Stimulated activated effector memory CD8-positive, alpha-beta T cell treated with anti-CD3 and anti-CD28 coated beads, Interleukin-12 subunit alpha, Interleukin-12 subunit beta, amount 100 ng/mL, for 72 hours (primary cell): Measurements from ENCODE around the gene VEGFB.

Experiments
- ATAC-seq: fragments of 150-1000 bp; cut with Tn5 transposase; 2 replicates; pipeline ENCODE4 v1.10.0; 2021
- DNase-seq, 2 donors: peaks; one replicate each; pipeline ENCODE4 v3.0.0; 2021 to 2022; ENCODE audit warnings: low spot score in 2 of 2
- H3K27ac Mint-ChIP-seq: one replicate; pipeline ENCODE4 v1.8.0; 2022; ENCODE audit warnings: mild to moderate bottlenecking, mixed read lengths
- H3K36me3 Mint-ChIP-seq: one replicate; pipeline ENCODE4 v1.8.0; 2022; ENCODE audit warnings: mild to moderate bottlenecking, mixed read lengths
- H3K4me1 Mint-ChIP-seq: one replicate; pipeline ENCODE4 v1.8.0; 2022; ENCODE audit warnings: mixed read lengths
- H3K4me3 Mint-ChIP-seq: one replicate; pipeline ENCODE4 v1.8.0; 2022; ENCODE audit warnings: mild to moderate bottlenecking, mixed read lengths
- H3K9me3 Mint-ChIP-seq: one replicate; pipeline ENCODE4 v1.8.0; 2022; ENCODE audit warnings: mixed read lengths

VEGFB gene

GRCh38 chr11:64224151-64224890 lies 10.1 kb upstream of the VEGFB start:
- Mint-ChIP-seq H3K9me3 (no peaks in the 10 kb centered on the region), H3K4me1 (peaks cover 35% of the 10 kb centered on the region), H3K27ac (peak overlapping the region; percentile 86), H3K36me3 (peaks cover 61% of the 10 kb centered on the region), H3K4me3 (peak overlapping the region; percentile 87)
- no peak for DNase-seq
- ATAC-seq = no peak

GRCh38 chr11:64224891-64225607 lies 9.3 kb upstream of the VEGFB start:
- peak overlapping the region; percentile 86 for H3K27ac Mint-ChIP-seq
- peak overlapping the region; percentile 87 for H3K4me3 Mint-ChIP-seq
- H3K36me3 Mint-ChIP-seq = peaks cover 64% of the 10 kb centered on the region
- H3K9me3 Mint-ChIP-seq = no peaks in the 10 kb centered on the region
- ATAC-seq (no peak), DNase-seq (no peak)
- H3K4me1 Mint-ChIP-seq = peaks cover 42% of the 10 kb centered on the region

DNA sequence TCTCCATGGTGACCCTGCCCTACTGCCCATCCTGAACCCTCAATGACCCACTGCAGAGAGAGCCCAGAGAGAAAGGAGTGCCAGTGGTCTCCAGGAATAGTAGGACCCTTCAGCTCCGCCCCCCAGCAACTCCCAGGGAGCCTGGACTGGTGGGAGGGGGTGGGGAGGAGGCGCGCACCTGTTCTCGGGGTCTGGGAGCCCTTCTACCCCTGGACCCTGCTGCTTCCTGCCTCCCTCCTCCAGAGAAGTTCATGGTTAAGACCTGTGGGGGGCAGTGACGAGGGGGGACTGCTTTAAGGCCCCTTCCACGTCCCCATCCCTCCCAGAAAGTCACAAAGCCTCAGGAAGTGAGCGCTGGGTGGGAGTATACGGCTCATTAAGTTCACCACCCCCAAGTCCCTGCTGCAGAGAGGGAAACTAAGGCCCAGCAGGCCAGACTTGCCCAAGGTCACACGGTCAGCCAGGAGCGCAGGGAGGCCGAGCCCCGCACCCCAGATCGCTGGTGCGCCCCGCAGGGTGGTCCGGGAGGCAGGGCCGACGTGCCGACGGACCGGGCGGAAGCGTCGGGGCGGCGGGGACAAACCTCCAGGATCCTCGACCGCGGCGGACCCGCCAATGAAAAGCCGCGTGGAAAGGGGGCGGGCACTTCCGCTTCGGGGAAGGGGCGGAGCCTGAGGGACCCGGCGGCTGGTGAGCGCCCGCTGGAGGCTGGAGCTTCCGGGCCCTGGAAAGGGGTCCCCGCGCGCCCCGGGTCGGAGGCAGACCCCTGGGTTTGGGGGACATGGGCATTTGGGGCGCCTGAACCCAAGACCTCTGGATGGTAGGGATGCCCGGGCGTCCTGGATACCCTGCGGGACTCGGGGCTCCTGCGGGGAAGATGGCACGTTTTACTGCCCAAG lies 8.5 kb upstream of the VEGFB start, which contains the start of the genes NUDT22 and TRPT1:
TSS of gene NUDT22 (plus strand) at position 667 of the 899 bp plus-strand sequence. CDS start 379 bp downstream, outside the sequence.
TSS of gene TRPT1 (minus strand) at position 579 of the 899 bp plus-strand sequence. CDS start at position 253, 326 bp downstream.
- no peaks in the 10 kb centered on the region for H3K9me3 Mint-ChIP-seq
- peaks cover 43% of the 10 kb centered on the region for H3K4me1 Mint-ChIP-seq
- H3K27ac Mint-ChIP-seq = peak within 1 kb of the TSS; percentile 86
- ATAC-seq (peak; percentile 76), DNase-seq (peak; percentile 92 to 96)
- H3K4me3 Mint-ChIP-seq = peak within 1 kb of the TSS; percentile 87
- peaks cover 63% of the 10 kb centered on the region for H3K36me3 Mint-ChIP-seq

GRCh38 chr11:64226507-64227051 lies 7.8 kb upstream of the VEGFB start:
- ATAC-seq = peak; percentile 62
- Mint-ChIP-seq H3K27ac (peak overlapping the region; percentile 86), H3K4me3 (peak overlapping the region; percentile 87), H3K4me1 (peaks cover 44% of the 10 kb centered on the region), H3K9me3 (no peaks in the 10 kb centered on the region), H3K36me3 (peaks cover 56% of the 10 kb centered on the region)
- DNase-seq = peak; percentile 52 to 78

DNA sequence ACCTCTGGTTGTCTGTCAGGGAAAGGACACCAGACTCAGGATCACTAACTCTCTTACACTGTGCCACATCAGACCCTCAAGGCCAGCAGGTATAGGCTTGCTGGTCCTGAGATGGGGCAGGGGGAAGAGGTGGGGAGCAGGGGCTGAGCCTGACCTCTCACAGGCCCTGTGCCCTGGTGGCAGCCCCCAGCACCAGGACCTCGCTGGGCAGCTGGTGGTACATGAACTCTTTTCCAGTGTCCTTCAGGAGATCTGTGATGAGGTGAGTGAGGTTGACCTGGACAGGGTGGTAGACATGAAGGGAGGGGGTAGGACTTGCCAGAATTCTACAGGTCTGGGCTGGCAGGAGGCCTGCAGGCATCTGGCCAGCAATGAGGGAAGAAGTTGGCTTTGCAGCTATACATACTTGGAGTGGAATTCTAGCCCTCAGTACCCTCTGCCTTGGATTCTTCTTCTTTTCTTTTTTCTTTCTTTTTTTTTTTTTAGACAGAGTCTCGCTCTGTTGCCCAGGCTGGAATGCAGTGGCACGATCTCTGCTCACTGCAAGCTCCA lies 6.9 kb upstream of the VEGFB start:
- H3K36me3 Mint-ChIP-seq = peaks cover 47% of the 10 kb centered on the region

DNA sequence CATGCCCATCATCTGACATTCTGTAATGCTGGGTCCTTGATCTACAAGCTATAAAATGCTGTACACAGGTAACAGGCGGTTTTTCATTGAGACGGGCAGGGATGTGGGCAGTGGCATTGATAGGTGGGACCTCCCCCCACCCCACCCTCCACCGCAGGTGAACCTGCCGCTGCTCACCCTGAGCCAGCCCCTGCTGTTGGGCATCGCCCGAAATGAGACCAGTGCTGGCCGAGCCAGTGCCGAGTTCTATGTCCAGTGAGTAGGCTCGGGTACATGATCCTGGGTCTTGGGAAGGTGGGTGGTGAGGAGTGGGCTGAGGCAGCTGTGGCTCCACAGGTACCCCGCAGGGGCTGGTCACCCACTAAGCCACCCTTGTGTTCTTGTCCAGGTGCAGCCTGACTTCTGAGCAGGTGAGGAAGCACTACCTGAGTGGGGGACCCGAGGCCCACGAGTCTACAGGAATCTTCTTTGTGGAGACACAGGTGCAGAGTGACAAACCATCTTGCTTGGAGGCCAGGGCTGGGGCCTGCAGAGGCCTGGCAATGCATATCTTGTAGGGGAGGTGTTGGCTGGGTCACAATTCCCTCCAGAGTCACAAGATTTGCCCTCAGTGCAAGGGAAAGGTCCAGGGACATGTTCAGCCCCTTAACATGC lies 5.2 kb upstream of the VEGFB start:
- peaks cover 55% of the 10 kb centered on the region for H3K4me1 Mint-ChIP-seq
- no peak for ATAC-seq
- peak overlapping the region; percentile 77 for H3K4me3 Mint-ChIP-seq
- DNase-seq = peak in 1 of 2 donors; percentile 53
- H3K27ac Mint-ChIP-seq = peak overlapping the region; percentile 86
- H3K36me3 Mint-ChIP-seq = peaks cover 29% of the 10 kb centered on the region
- no peaks in the 10 kb centered on the region for H3K9me3 Mint-ChIP-seq

More for the DNA sequence above, 6.9 kb upstream of the VEGFB start:
- no peaks in the 10 kb centered on the region for H3K9me3 Mint-ChIP-seq
- H3K27ac Mint-ChIP-seq = peak overlapping the region; percentile 86
- ATAC-seq (no peak), DNase-seq (no peak)
- peak overlapping the region; percentile 87 for H3K4me3 Mint-ChIP-seq
- peaks cover 53% of the 10 kb centered on the region for H3K4me1 Mint-ChIP-seq

DNA sequence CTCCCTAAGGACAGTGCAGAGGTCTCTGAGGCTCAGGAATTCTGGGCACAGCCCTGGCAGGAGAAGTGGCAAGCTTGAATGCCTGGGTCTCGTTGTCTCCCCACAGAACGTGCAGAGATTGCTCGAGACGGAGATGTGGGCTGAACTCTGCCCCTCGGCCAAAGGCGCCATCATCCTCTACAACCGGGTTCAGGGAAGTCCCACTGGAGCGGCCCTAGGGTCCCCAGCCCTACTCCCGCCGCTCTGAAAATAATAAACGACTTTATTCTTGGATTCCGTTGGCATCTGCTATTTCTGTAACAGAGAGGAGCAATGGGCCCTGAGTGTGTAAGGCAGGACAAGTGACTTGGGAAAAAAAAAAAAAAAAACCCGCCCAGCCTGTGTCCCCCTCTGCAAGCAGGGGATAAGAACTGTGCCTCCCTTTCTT lies 4.6 kb upstream of the VEGFB start:
- peak overlapping the region; percentile 86 for H3K27ac Mint-ChIP-seq
- DNase-seq (no peak), ATAC-seq (no peak)
- peaks cover 49% of the 10 kb centered on the region for H3K4me1 Mint-ChIP-seq
- H3K36me3 Mint-ChIP-seq = peaks cover 24% of the 10 kb centered on the region
- H3K9me3 Mint-ChIP-seq = no peaks in the 10 kb centered on the region
- H3K4me3 Mint-ChIP-seq = peak overlapping the region; percentile 77

DNA sequence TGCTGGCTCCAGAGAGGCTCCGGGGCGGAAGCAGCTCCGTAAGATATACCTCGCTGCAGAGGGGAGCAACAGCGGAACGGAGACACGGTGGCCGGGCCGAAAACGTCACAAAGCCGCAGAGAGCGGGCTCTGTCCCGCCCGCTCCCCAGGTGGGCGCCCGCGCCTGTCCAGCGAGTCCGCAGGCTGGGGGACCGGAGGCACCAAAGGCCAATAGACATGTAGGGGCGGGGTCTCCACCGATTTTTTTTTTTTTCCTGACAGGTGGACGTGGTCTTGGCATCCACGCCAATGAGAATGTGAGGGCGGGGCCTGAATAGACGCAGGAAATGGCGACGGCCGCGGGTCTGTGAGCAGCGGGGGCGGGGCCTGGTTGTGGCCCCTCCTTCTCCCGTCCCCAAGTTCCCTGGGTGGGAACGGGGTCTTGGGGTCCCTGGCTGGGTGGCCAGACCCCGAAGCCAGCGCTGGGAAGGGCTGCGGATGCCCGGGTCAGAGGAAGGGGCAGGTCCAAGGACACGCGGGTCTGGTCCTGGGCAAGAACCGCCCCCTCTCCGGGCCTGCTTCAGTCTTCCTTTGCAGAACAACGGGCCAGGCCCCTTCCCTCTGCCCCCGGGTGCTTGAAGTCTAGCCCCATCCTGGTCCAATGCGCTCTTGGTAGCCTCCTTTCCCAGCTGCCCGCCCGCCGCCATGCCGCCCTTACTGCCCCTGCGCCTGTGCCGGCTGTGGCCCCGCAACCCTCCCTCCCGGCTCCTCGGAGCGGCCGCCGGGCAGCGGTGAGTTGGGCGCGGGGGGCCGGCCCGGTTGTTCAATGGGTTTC lies 4.0 kb upstream of the VEGFB start, which contains the start of gene DNAJC4:
TSS of gene DNAJC4 (plus strand) at position 378 of the 814 bp plus-strand sequence. CDS start at position 685, 307 bp downstream.
- no peaks in the 10 kb centered on the region for H3K9me3 Mint-ChIP-seq
- peak within 1 kb of the TSS; percentile 77 for H3K4me3 Mint-ChIP-seq
- H3K27ac Mint-ChIP-seq = peak within 1 kb of the TSS; percentile 86
- peaks cover 22% of the 10 kb centered on the region for H3K36me3 Mint-ChIP-seq
- ATAC-seq (peak; percentile 60), DNase-seq (peak; percentile 77 to 97)
- peaks cover 49% of the 10 kb centered on the region for H3K4me1 Mint-ChIP-seq

DNA sequence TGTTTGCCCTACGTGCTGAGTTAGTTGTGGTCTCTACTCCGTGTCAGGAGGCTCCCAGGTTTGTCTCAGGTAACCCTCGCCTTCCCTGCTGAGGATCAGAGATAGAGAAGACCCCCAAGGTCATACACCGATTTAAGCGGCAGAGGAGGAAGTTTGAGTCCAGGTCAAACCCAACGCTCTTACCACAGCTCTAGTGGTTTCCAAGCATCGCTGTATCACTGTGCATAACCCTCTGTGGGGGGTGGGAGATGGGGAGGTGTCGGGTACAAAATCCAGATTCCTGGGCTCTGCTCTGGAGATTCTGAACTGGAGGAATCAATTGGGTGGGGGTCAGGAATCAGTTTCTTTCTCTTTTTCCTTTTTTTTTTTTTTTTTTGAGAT lies 3.4 kb upstream of the VEGFB start:
- ATAC-seq = no peak
- H3K27ac Mint-ChIP-seq = peak overlapping the region; percentile 86
- H3K4me1 Mint-ChIP-seq = peaks cover 52% of the 10 kb centered on the region
- peaks cover 24% of the 10 kb centered on the region for H3K36me3 Mint-ChIP-seq
- no peaks in the 10 kb centered on the region for H3K9me3 Mint-ChIP-seq
- peak overlapping the region; percentile 77 for H3K4me3 Mint-ChIP-seq
- DNase-seq = no peak

- peak overlapping the region; percentile 61 for H3K27ac Mint-ChIP-seq
- H3K4me3 Mint-ChIP-seq = peak overlapping the region; percentile 77
- H3K4me1 Mint-ChIP-seq = peaks cover 52% of the 10 kb centered on the region
- peaks cover 29% of the 10 kb centered on the region for H3K36me3 Mint-ChIP-seq
- DNase-seq (no peak), ATAC-seq (no peak)
- no peaks in the 10 kb centered on the region for H3K9me3 Mint-ChIP-seq
These were observed 2.8 kb upstream of the VEGFB start for GRCh38 chr11:64231546-64231945.

DNA sequence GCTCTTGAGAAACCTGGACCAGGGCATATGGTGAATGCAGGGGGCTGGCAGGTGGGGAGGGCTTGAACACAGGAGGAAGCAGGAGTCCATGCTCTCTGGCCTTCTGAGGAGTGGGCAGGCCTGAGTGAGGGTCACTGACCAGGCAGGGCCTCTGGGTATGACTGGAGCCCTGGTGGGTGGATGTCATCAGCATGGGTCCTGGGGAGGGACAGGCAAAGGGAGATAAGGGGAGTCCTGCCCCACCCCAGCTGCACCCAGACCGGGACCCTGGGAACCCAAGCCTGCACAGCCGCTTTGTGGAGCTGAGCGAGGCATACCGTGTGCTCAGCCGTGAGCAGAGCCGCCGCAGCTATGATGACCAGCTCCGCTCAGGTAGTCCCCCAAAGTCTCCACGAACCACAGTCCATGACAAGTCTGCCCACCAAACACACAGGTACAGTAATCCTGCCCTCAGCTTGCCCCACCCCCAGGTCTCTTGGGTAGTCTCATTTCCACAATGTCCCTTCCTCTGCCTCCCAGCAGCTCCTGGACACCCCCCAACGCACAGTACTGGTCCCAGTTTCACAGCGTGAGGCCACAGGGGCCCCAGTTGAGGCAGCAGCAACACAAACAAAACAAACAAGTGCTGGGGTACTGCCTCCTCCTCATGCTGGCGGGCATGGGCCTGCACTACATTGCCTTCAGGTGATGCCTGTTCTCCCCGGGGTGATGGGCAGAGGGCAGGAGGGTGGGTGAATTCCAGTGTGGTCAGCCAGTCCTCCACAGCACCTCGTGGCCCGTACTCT lies 2.0 kb upstream of the VEGFB start:
- Mint-ChIP-seq H3K27ac (peak overlapping the region; percentile 61), H3K4me1 (peaks cover 45% of the 10 kb centered on the region), H3K9me3 (no peaks in the 10 kb centered on the region), H3K4me3 (peak overlapping the region; percentile 77), H3K36me3 (peaks cover 38% of the 10 kb centered on the region)
- DNase-seq = no peak
- no peak for ATAC-seq

GRCh38 chr11:64232967-64233315 lies 1.4 kb upstream of the VEGFB start:
- Mint-ChIP-seq H3K27ac (peak overlapping the region; percentile 61), H3K4me3 (peak overlapping the region; percentile 77), H3K9me3 (no peaks in the 10 kb centered on the region), H3K4me1 (peaks cover 40% of the 10 kb centered on the region), H3K36me3 (peaks cover 43% of the 10 kb centered on the region)
- DNase-seq = no peak
- no peak for ATAC-seq
